ENCODE measurements around the gene CACNA2D1. TPM values are rescaled to one million over a fixed set of nuclear protein-coding genes. Genes with fewer than 3 reads are reported as not detected.

Gene CACNA2D1
- total and polyA plus RNA-seq, 8 donors = 0.79 to 5.0 (median 2.1) TPM

- Histone ChIP-seq H3K9me3 (no peaks in the 10 kb centered on the region), H3K36me3 (no peaks in the 10 kb centered on the region), H3K27me3 (no peaks in the 10 kb centered on the region), H3K27ac (no peak overlapping the region), H3K4me3 (no peak overlapping the region), H3K4me1 (no peaks in the 10 kb centered on the region)
- DNase-seq = no peak
- no peak for FAIRE-seq
- intact Hi-C loops (cut with DNase I) = loop anchor here in 1 of 3 donors (10.0 kb wide), 1 partner anchor 528 kb away; no protein-coding TSS in a partner anchor
- no peak for ATAC-seq
- no peak for TF ChIP-seq CTCF (IDR thresholded peaks at IDR 0.05)
- WGBS, 2 donors = 45 to 46% methylated on average over 4 of the region's 4 CpGs
These were observed 431.1 kb downstream of the CACNA2D1 start for GRCh38 chr7:82012453-82012852.

GRCh38 chr7:82010416-82010815, 433.2 kb downstream of the CACNA2D1 start:
- Histone ChIP-seq H3K9me3 (no peaks in the 10 kb centered on the region), H3K27ac (no peak overlapping the region), H3K4me3 (no peak overlapping the region), H3K4me1 (no peaks in the 10 kb centered on the region), H3K27me3 (no peaks in the 10 kb centered on the region), H3K36me3 (no peaks in the 10 kb centered on the region)
- ATAC-seq (no peak), DNase-seq (no peak), FAIRE-seq (no peak)
- WGBS, 2 donors = 63 to 94% methylated on average over 1 of the region's 1 CpG
- intact Hi-C loops (cut with DNase I) = loop anchor here in 1 of 3 donors (10.0 kb wide), 1 partner anchor 526 kb away; no protein-coding TSS in a partner anchor
- no peak for TF ChIP-seq CTCF (IDR thresholded peaks at IDR 0.05)

- Histone ChIP-seq H3K36me3 (no peaks in the 10 kb centered on the region), H3K9me3 (no peaks in the 10 kb centered on the region), H3K4me1 (no peaks in the 10 kb centered on the region), H3K27ac (no peak overlapping the region), H3K4me3 (no peak overlapping the region), H3K27me3 (no peaks in the 10 kb centered on the region)
- TF ChIP-seq CTCF (IDR thresholded peaks at IDR 0.05) = no peak
- no peak for DNase-seq
- 17 to 21% methylated on average over 3 of the region's 3 CpGs for WGBS, 2 donors
- ATAC-seq = peak in 1 of 4 donors; percentile 32
- intact Hi-C loops (cut with DNase I) = loop anchor here in 1 of 3 donors (10.0 kb wide), 1 partner anchor 523 kb away; no protein-coding TSS in a partner anchor
- FAIRE-seq = no peak
These were observed 436.3 kb downstream of the CACNA2D1 start for GRCh38 chr7:82007315-82007714.

GRCh38 chr7:82005056-82005455, 438.5 kb downstream of the CACNA2D1 start:
- ATAC-seq (no peak), FAIRE-seq (no peak), DNase-seq (no peak)
- no peaks in the 10 kb centered on the region for H3K36me3 ChIP-seq
- H3K27me3 ChIP-seq = no peaks in the 10 kb centered on the region
- no peak overlapping the region for H3K27ac ChIP-seq
- intact Hi-C loops (cut with DNase I) = loop anchor here in 1 of 3 donors (10.0 kb wide), 1 partner anchor 520 kb away; no protein-coding TSS in a partner anchor
- WGBS, 2 donors = 82 to 89% methylated on average over 2 of the region's 2 CpGs
- no peak overlapping the region for H3K4me3 ChIP-seq
- no peak for TF ChIP-seq CTCF (IDR thresholded peaks at IDR 0.05)
- no peaks in the 10 kb centered on the region for H3K9me3 ChIP-seq
- H3K4me1 ChIP-seq = no peaks in the 10 kb centered on the region

GRCh38 chr7:81993186-81993585, 450.4 kb downstream of the CACNA2D1 start:
- FAIRE-seq = no peak
- no peak for ATAC-seq

More at GRCh38 chr7:81993186-81993585, 450.4 kb downstream of the CACNA2D1 start:
- Histone ChIP-seq H3K27ac (no peak overlapping the region), H3K4me1 (no peaks in the 10 kb centered on the region), H3K4me3 (no peak overlapping the region), H3K9me3 (no peaks in the 10 kb centered on the region), H3K27me3 (no peaks in the 10 kb centered on the region), H3K36me3 (no peaks in the 10 kb centered on the region)
- intact Hi-C loops (cut with DNase I) = no loop called here
- no peak for TF ChIP-seq CTCF (IDR thresholded peaks at IDR 0.05)
- no peak for DNase-seq

All from pancreas (tissue), 10 donors.